Measurements from ENCODE around the gene XYLT1.
A peak's percentile ranks its signal among the peaks of the same experiment; 100 is the strongest.

Gene XYLT1

DNA sequence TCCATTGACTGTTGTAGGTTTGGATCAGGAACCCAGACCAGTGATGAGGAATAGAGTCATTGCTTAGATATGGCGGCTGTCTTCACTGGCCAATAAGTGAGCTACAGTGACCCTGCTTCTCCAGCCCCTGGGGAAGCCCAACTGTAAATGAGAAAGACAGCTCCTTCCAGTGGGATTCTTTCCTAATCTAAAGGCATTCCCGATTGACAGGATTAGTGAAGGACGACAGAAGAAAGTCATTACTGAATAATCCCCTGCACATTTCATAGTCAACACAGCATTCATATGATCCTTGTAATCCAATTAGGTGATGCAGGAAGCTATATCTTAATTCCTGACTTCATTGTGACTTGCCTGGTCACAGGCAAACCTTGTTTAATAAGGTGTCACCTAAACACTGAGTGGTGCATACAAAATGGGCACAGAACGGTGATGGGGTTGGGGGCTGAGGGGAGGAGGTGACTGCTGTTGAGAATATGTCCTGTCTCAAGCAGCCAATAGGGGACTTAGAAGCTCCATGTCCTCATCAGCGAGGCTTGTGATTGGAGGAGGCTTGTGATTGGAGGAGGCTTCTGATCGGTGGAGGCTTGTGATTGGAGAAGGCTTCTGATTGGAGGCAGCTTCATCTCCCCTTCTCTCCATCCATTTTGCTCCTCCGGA, 242.6 kb downstream of the XYLT1 start:
- TF ChIP-seq, protein P1, sequence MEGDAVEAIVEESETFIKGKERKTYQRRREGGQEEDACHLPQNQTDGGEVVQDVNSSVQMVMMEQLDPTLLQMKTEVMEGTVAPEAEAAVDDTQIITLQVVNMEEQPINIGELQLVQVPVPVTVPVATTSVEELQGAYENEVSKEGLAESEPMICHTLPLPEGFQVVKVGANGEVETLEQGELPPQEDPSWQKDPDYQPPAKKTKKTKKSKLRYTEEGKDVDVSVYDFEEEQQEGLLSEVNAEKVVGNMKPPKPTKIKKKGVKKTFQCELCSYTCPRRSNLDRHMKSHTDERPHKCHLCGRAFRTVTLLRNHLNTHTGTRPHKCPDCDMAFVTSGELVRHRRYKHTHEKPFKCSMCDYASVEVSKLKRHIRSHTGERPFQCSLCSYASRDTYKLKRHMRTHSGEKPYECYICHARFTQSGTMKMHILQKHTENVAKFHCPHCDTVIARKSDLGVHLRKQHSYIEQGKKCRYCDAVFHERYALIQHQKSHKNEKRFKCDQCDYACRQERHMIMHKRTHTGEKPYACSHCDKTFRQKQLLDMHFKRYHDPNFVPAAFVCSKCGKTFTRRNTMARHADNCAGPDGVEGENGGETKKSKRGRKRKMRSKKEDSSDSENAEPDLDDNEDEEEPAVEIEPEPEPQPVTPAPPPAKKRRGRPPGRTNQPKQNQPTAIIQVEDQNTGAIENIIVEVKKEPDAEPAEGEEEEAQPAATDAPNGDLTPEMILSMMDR (IDR thresholded peaks at IDR 0.05; ENCODE audit: control insufficient read depth, insufficient read depth, low read depth, low read length, missing control alignments): no peak
- H3K4me3 ChIP-seq (ENCODE audit: control insufficient read depth, low read depth, low read length): no peak overlapping the region
- no peak for DNase-seq (ENCODE audit: low read depth)

- TF ChIP-seq, protein P1 (IDR thresholded peaks at IDR 0.05; ENCODE audit: control insufficient read depth, insufficient read depth, low read depth, low read length, missing control alignments): no peak
- no peak for DNase-seq (ENCODE audit: low read depth)
- no peak overlapping the region for H3K4me3 ChIP-seq (ENCODE audit: control insufficient read depth, low read depth, low read length)
Measured at GRCh38 chr16:17227278-17227677, 243.5 kb downstream of the XYLT1 start.

- no peak for DNase-seq (ENCODE audit: low read depth)
- TF ChIP-seq, protein P1 (IDR thresholded peaks at IDR 0.05; ENCODE audit: control insufficient read depth, insufficient read depth, low read depth, low read length, missing control alignments): no peak
- no peak overlapping the region for H3K4me3 ChIP-seq (ENCODE audit: control insufficient read depth, low read depth, low read length)
Measured at GRCh38 chr16:17225541-17225940, 245.2 kb downstream of the XYLT1 start.

- TF ChIP-seq, protein P1 (IDR thresholded peaks at IDR 0.05; ENCODE audit: control insufficient read depth, insufficient read depth, low read depth, low read length, missing control alignments): no peak
- DNase-seq (ENCODE audit: low read depth): peak; percentile 72
- no peak overlapping the region for H3K4me3 ChIP-seq (ENCODE audit: control insufficient read depth, low read depth, low read length)
Measured at GRCh38 chr16:17224879-17225281, 245.9 kb downstream of the XYLT1 start.

DNA sequence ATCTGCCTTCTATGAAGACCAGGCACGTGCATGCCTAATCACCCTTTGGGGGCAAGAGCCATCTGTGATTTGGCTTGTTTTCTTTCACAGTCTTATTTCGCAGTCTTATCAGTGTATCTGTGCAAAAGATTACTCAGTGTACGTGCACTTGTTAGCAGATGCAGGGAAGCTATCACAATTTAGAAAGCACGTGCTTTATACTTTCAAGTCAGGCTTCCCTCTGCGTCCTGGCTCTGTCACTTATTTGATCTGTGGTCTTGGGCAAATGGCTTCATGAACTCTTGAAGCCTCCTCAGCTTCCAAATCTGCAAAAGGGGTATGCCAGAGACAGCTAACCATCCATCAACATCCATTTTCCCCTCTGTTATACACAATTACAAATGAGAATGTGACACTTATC, 246.4 kb downstream of the XYLT1 start:
- no peak for DNase-seq (ENCODE audit: low read depth)
- TF ChIP-seq, protein P1 (IDR thresholded peaks at IDR 0.05; ENCODE audit: control insufficient read depth, insufficient read depth, low read depth, low read length, missing control alignments): no peak
- no peak overlapping the region for H3K4me3 ChIP-seq (ENCODE audit: control insufficient read depth, low read depth, low read length)

DNA sequence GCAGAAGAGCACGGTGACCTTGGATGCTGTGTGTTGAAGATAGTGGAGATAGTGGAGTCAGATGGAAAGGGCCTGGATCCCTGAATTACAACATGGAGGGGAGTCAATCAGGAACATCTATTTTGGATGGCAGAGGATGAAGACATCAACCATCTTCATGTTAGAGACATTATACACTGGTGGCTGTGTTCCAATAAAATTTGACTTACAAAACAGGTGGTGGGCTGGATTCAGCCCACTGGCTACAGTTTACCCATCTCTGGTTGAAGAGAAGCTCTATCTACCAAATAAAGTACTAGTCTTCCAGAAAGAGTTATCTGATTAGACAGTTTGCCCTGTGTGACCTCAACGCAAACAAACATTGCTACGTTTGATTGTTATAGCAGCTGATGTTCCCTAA, 247.2 kb downstream of the XYLT1 start:
- TF ChIP-seq, protein P1 (IDR thresholded peaks at IDR 0.05; ENCODE audit: control insufficient read depth, insufficient read depth, low read depth, low read length, missing control alignments): no peak
- H3K4me3 ChIP-seq (ENCODE audit: control insufficient read depth, low read depth, low read length): no peak overlapping the region
- DNase-seq (ENCODE audit: low read depth): no peak
